HUES6 (cell line): Measurements from ENCODE around the gene PATJ.
A peak's percentile ranks its signal among the peaks of the same experiment; 100 is the strongest.
"Not testable (repeated sequence)": the region's sequence is repeated elsewhere in the genome, so short reads cannot be mapped to it uniquely, and the experiment has no call there.

Experiments
- H3K27ac ChIP-seq: 2 replicates; pipeline ENCODE4 v1.7.0; 2013; ENCODE audit warnings: low read depth, mild to moderate bottlenecking, low read length, inconsistent platforms
- H3K27me3 ChIP-seq: 2 replicates; pipeline ENCODE4 v1.6.1; 2013; ENCODE audit warnings: low read length; ENCODE audit not compliant: control insufficient read depth, insufficient read depth
- H3K36me3 ChIP-seq: 2 replicates; pipeline ENCODE4 v1.6.1; 2013; ENCODE audit warnings: low read length; ENCODE audit not compliant: control insufficient read depth, insufficient read depth
- H3K4me1 ChIP-seq: 2 replicates; pipeline ENCODE4 v1.6.1; 2013; ENCODE audit warnings: low read length; ENCODE audit not compliant: control insufficient read depth, insufficient read depth
- H3K4me3 ChIP-seq: 2 replicates; pipeline ENCODE4 v1.5.1; 2013; ENCODE audit warnings: low read depth, low read length
- H3K9ac ChIP-seq: one replicate; pipeline ENCODE4 v1.6.1; 2013; ENCODE audit warnings: mild to moderate bottlenecking, low read length
- H3K9me3 ChIP-seq: 2 replicates; pipeline ENCODE4 v1.6.1; 2013; ENCODE audit warnings: low read depth, low read length; ENCODE audit not compliant: control insufficient read depth, insufficient read depth

The PATJ gene

GRCh38 chr1:61741711-61742619 is at the start of gene PATJ:
TSS of gene PATJ (plus strand) at chr1:61742480. CDS start at chr1:61762893, 20,413 bp downstream.
- Histone ChIP-seq H3K9me3 (no peaks in the 10 kb centered on the region), H3K4me1 (peaks cover 16% of the 10 kb centered on the region), H3K4me3 (peak within 1 kb of the TSS; percentile 91), H3K27ac (peak within 1 kb of the TSS; percentile 57), H3K27me3 (no peaks in the 10 kb centered on the region), H3K36me3 (no peaks in the 10 kb centered on the region), H3K9ac (peak within 1 kb of the TSS; percentile 69)

- Histone ChIP-seq H3K9me3 (no peaks in the 10 kb centered on the region), H3K36me3 (peaks cover 41% of the 10 kb centered on the region), H3K27ac (no peak overlapping the region), H3K4me1 (no peaks in the 10 kb centered on the region), H3K27me3 (no peaks in the 10 kb centered on the region), H3K4me3 (no peak overlapping the region), H3K9ac (no peak overlapping the region)
Measured at GRCh38 chr1:61699911-61700851, 42.1 kb upstream of the PATJ start.

- peaks cover 27% of the 10 kb centered on the region for H3K36me3 ChIP-seq
- H3K9me3 ChIP-seq = no peaks in the 10 kb centered on the region
- no peak overlapping the region for H3K27ac ChIP-seq
- H3K27me3 ChIP-seq = no peaks in the 10 kb centered on the region
- H3K9ac ChIP-seq = no peak overlapping the region
- no peak overlapping the region for H3K4me3 ChIP-seq
- H3K4me1 ChIP-seq = no peaks in the 10 kb centered on the region
Measured at GRCh38 chr1:61708953-61709907, 33.0 kb upstream of the PATJ start.

GRCh38 chr1:61709908-61710289 is 32.4 kb upstream of the PATJ start:
- Histone ChIP-seq H3K36me3 (peaks cover 25% of the 10 kb centered on the region), H3K9ac (no peak overlapping the region), H3K27me3 (no peaks in the 10 kb centered on the region), H3K4me3 (no peak overlapping the region), H3K27ac (no peak overlapping the region), H3K4me1 (no peaks in the 10 kb centered on the region), H3K9me3 (no peaks in the 10 kb centered on the region)

- not testable (repeated sequence) for H3K27me3 ChIP-seq, H3K9ac ChIP-seq
Measured at GRCh38 chr1:61711257-61711656, 31.0 kb upstream of the PATJ start.

GRCh38 chr1:61711969-61712368 is 30.3 kb upstream of the PATJ start:
- H3K27ac ChIP-seq = no peak overlapping the region
- no peaks in the 10 kb centered on the region for H3K4me1 ChIP-seq
- no peak overlapping the region for H3K9ac ChIP-seq
- H3K9me3 ChIP-seq = no peaks in the 10 kb centered on the region
- no peaks in the 10 kb centered on the region for H3K27me3 ChIP-seq
- H3K4me3 ChIP-seq = no peak overlapping the region
- peaks cover 22% of the 10 kb centered on the region for H3K36me3 ChIP-seq

More at GRCh38 chr1:61711257-61711656, 31.0 kb upstream of the PATJ start:
- not testable (repeated sequence) for H3K4me1 ChIP-seq, H3K4me3 ChIP-seq, H3K27ac ChIP-seq, H3K9me3 ChIP-seq
- H3K36me3 ChIP-seq = peaks cover 22% of the 10 kb centered on the region

GRCh38 chr1:61718996-61719663 is 23.1 kb upstream of the PATJ start:
- not testable (repeated sequence) for H3K4me3 ChIP-seq, H3K36me3 ChIP-seq, H3K9me3 ChIP-seq, H3K9ac ChIP-seq, H3K4me1 ChIP-seq, H3K27me3 ChIP-seq, H3K27ac ChIP-seq

- Histone ChIP-seq H3K9ac (peak overlapping the region; percentile 83), H3K36me3 (peaks cover 2% of the 10 kb centered on the region; the same call in 1 of the 2 replicates), H3K9me3 (no peaks in the 10 kb centered on the region), H3K4me1 (0 out of 2 replicates have a peak, but pooled peaks cover 2% of the 10 kb centered on the region), H3K27ac (peak overlapping the region; percentile 69), H3K4me3 (peak overlapping the region; percentile 89), H3K27me3 (no peaks in the 10 kb centered on the region)
Measured at GRCh38 chr1:61724506-61724812, 17.8 kb upstream of the PATJ start.

GRCh38 chr1:61724813-61725694 is 17.2 kb upstream of the PATJ start, which contains the start of gene TM2D1:
TSS of gene TM2D1 (minus strand) at chr1:61725141. CDS start at chr1:61725120, 21 bp downstream.
- H3K36me3 ChIP-seq = peaks cover 2% of the 10 kb centered on the region; the same call in 1 of the 2 replicates
- H3K4me3 ChIP-seq = peak within 1 kb of the TSS; percentile 89
- H3K9me3 ChIP-seq = no peaks in the 10 kb centered on the region
- H3K9ac ChIP-seq = peak within 1 kb of the TSS; percentile 83
- 0 out of 2 replicates have a peak, but pooled peaks cover 4% of the 10 kb centered on the region for H3K4me1 ChIP-seq
- H3K27ac ChIP-seq = peak within 1 kb of the TSS; percentile 69
- no peaks in the 10 kb centered on the region for H3K27me3 ChIP-seq
